HepG2 (cell line): Measurements from ENCODE around the gene CAPZB. TPM values are rescaled to one million over a fixed set of nuclear protein-coding genes. Genes with fewer than 3 reads are reported as not detected.
A peak's percentile ranks its signal among the peaks of the same experiment; 100 is the strongest.

Experiments
- DR1 ChIP-seq: sonication (generic); formaldehyde crosslinking; IDR thresholded peaks from 2 replicates; pipeline ENCODE4 v1.8.0; 2021; ENCODE audit warnings: mild to moderate bottlenecking, missing genetic modification reagents, inconsistent platforms
- FOSL2 ChIP-seq: sonication (generic); formaldehyde crosslinking; IDR thresholded peaks from 2 replicates; pipeline ENCODE4 v1.4.0; 2020; ENCODE audit warnings: missing genetic modification reagents
- GTF2F1 ChIP-seq: fragments of 150-350 bp; IDR thresholded peaks from 2 replicates; pipeline ENCODE4 v1.6.1; 2014; ENCODE audit warnings: low read length
- HNRNPUL1 ChIP-seq: fragments of 200-400 bp; formaldehyde crosslinking; IDR thresholded peaks from 2 replicates; pipeline ENCODE4 v1.6.1; 2017; ENCODE audit warnings: low read depth, mild to moderate bottlenecking, low read length, moderate library complexity
- MATR3 ChIP-seq: sonication (generic); formaldehyde crosslinking; IDR thresholded peaks from 2 replicates; pipeline ENCODE4 v1.4.0; 2020; ENCODE audit warnings: missing genetic modification reagents
- ZNF557 ChIP-seq: sonication (generic); formaldehyde crosslinking; IDR thresholded peaks from 2 replicates; pipeline ENCODE4 v1.4.0; 2020; ENCODE audit warnings: missing genetic modification reagents
- ZNF652 ChIP-seq: IDR thresholded peaks from 2 replicates; pipeline ENCODE4 v1.6.1; 2016; ENCODE audit warnings: low read depth, borderline replicate concordance
- ZNF713 ChIP-seq: sonication (generic); formaldehyde crosslinking; IDR thresholded peaks from 2 replicates; pipeline ENCODE4 v1.4.0; 2020; ENCODE audit warnings: mild to moderate bottlenecking, missing genetic modification reagents
- ZNF747 ChIP-seq: sonication (generic); formaldehyde crosslinking; IDR thresholded peaks from 2 replicates; pipeline ENCODE4 v1.8.1; 2023; ENCODE audit warnings: missing genetic modification reagents, mild to moderate bottlenecking, borderline replicate concordance
- ZNF777 ChIP-seq: sonication (generic); formaldehyde crosslinking; IDR thresholded peaks from 2 replicates; pipeline ENCODE4 v1.4.0; 2020; ENCODE audit warnings: missing genetic modification reagents
- polyA plus RNA-seq, 8 experiments: library from polyadenylated mRNA; depleted of rRNA in 3 of 8; stranded (reverse) in 7 of 8; unstranded in 1 of 8; fragments of >200 nt; fragmentation: Illumina TruSeq in 4 of 8; extraction: Trizol in 4 of 8; gene quantifications; 2 replicates each; pipeline versions ENCODE4 v1.2.1 to v1.2.3, GENCODE V29; 2011 to 2016; ENCODE audit warnings: low read depth in 4 of 8, missing spikeins in 1 of 8, mixed read lengths in 1 of 8; ENCODE audit not compliant: insufficient read depth in 1 of 8
- total RNA-seq, 5 experiments: library from RNA; depleted of rRNA; stranded (reverse); fragments of >200 nt; fragmentation: Illumina TruSeq; extraction: Trizol; gene quantifications; 2 replicates each; pipeline ENCODE4 v1.2.3, GENCODE V29; 2016; ENCODE audit warnings: low read depth in 1 of 5
- TF ChIP-seq, protein P1 (sequence below): sonication (generic); formaldehyde crosslinking; IDR thresholded peaks from 2 replicates; pipeline ENCODE4 v1.4.0; 2020; ENCODE audit warnings: low read depth, mild to moderate bottlenecking, missing genetic modification reagents
- TF ChIP-seq, protein P2 (sequence below): sonication (generic); formaldehyde crosslinking; IDR thresholded peaks from 2 replicates; pipeline ENCODE4 v1.4.0; 2020; ENCODE audit warnings: mild to moderate bottlenecking, missing genetic modification reagents
- TF ChIP-seq, protein P3 (sequence below): IDR thresholded peaks from 2 replicates; pipeline ENCODE4 v1.6.1; 2016; ENCODE audit warnings: control low read depth
- TF ChIP-seq, protein P4 (sequence below): IDR thresholded peaks from 2 replicates; pipeline ENCODE4 v1.4.0; 2020; ENCODE audit warnings: mild to moderate bottlenecking, missing genetic modification reagents
- TF ChIP-seq, protein P5 (sequence below): sonication (generic); formaldehyde crosslinking; IDR thresholded peaks from 2 replicates; pipeline ENCODE4 v1.5.1; 2020; ENCODE audit warnings: missing genetic modification reagents, mild to moderate bottlenecking, borderline replicate concordance
- TF ChIP-seq, protein P6 (sequence below): sonication (generic); formaldehyde crosslinking; IDR thresholded peaks from 2 replicates; pipeline ENCODE4 v1.4.0; 2020; ENCODE audit warnings: missing genetic modification reagents

The CAPZB gene
- total and polyA plus RNA-seq, 2 of the 13 experiments (the other 11 are each of a cell fraction or from before 2014, with no cell fraction given) = 58.9 to 76.9 TPM

DNA sequence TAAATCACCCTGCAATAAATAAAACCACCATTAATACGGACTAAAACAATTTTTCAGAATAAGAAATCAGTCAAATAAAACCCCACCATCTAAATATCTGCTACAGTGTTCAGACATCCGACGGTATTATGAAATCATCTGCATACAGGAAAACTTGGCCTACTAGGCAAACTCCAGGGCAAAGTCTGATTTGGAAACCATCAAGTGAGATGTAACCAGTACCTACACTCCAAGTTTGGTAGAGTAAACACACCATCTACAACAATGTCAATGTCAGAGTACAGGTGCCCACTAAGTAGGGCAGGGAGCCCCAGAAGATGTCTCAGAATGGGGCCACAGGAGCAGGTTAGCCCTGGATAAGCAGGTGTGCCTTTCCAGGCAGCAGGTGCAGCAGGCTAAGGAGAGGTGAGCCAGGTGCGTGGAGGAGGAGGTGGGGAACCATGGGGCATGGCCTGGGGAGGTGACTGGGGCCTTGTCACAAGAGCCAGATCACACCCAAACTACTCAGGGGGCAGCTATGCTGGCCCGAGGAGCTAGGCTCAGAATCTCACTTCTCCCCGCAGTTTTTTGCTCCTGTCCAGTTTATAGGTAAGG is 59.6 kb downstream of the CAPZB start (continued):
- TF ChIP-seq, protein P1, sequence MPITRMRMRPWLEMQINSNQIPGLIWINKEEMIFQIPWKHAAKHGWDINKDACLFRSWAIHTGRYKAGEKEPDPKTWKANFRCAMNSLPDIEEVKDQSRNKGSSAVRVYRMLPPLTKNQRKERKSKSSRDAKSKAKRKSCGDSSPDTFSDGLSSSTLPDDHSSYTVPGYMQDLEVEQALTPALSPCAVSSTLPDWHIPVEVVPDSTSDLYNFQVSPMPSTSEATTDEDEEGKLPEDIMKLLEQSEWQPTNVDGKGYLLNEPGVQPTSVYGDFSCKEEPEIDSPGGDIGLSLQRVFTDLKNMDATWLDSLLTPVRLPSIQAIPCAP (CRISPR knock-in tag) = no peak
- peak; percentile 56 for TF ChIP-seq FOSL2 (CRISPR knock-in tag)
- TF ChIP-seq ZNF557 = no peak
- no peak for TF ChIP-seq MATR3
- TF ChIP-seq ZNF652 = no peak
- TF ChIP-seq, protein P2, sequence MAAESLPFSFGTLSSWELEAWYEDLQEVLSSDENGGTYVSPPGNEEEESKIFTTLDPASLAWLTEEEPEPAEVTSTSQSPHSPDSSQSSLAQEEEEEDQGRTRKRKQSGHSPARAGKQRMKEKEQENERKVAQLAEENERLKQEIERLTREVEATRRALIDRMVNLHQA = no peak
- TF ChIP-seq HNRNPUL1 = no peak
- TF ChIP-seq, protein P3, sequence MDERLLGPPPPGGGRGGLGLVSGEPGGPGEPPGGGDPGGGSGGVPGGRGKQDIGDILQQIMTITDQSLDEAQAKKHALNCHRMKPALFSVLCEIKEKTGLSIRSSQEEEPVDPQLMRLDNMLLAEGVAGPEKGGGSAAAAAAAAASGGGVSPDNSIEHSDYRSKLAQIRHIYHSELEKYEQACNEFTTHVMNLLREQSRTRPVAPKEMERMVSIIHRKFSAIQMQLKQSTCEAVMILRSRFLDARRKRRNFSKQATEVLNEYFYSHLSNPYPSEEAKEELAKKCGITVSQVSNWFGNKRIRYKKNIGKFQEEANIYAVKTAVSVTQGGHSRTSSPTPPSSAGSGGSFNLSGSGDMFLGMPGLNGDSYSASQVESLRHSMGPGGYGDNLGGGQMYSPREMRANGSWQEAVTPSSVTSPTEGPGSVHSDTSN (CRISPR knock-in tag) = no peak
- TF ChIP-seq, protein P4, sequence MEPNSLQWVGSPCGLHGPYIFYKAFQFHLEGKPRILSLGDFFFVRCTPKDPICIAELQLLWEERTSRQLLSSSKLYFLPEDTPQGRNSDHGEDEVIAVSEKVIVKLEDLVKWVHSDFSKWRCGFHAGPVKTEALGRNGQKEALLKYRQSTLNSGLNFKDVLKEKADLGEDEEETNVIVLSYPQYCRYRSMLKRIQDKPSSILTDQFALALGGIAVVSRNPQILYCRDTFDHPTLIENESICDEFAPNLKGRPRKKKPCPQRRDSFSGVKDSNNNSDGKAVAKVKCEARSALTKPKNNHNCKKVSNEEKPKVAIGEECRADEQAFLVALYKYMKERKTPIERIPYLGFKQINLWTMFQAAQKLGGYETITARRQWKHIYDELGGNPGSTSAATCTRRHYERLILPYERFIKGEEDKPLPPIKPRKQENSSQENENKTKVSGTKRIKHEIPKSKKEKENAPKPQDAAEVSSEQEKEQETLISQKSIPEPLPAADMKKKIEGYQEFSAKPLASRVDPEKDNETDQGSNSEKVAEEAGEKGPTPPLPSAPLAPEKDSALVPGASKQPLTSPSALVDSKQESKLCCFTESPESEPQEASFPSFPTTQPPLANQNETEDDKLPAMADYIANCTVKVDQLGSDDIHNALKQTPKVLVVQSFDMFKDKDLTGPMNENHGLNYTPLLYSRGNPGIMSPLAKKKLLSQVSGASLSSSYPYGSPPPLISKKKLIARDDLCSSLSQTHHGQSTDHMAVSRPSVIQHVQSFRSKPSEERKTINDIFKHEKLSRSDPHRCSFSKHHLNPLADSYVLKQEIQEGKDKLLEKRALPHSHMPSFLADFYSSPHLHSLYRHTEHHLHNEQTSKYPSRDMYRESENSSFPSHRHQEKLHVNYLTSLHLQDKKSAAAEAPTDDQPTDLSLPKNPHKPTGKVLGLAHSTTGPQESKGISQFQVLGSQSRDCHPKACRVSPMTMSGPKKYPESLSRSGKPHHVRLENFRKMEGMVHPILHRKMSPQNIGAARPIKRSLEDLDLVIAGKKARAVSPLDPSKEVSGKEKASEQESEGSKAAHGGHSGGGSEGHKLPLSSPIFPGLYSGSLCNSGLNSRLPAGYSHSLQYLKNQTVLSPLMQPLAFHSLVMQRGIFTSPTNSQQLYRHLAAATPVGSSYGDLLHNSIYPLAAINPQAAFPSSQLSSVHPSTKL (CRISPR knock-in tag) = peak; percentile 80
- TF ChIP-seq GTF2F1 = no peak
- TF ChIP-seq, protein P5, sequence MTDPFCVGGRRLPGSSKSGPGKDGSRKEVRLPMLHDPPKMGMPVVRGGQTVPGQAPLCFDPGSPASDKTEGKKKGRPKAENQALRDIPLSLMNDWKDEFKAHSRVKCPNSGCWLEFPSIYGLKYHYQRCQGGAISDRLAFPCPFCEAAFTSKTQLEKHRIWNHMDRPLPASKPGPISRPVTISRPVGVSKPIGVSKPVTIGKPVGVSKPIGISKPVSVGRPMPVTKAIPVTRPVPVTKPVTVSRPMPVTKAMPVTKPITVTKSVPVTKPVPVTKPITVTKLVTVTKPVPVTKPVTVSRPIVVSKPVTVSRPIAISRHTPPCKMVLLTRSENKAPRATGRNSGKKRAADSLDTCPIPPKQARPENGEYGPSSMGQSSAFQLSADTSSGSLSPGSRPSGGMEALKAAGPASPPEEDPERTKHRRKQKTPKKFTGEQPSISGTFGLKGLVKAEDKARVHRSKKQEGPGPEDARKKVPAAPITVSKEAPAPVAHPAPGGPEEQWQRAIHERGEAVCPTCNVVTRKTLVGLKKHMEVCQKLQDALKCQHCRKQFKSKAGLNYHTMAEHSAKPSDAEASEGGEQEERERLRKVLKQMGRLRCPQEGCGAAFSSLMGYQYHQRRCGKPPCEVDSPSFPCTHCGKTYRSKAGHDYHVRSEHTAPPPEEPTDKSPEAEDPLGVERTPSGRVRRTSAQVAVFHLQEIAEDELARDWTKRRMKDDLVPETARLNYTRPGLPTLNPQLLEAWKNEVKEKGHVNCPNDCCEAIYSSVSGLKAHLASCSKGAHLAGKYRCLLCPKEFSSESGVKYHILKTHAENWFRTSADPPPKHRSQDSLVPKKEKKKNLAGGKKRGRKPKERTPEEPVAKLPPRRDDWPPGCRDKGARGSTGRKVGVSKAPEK (CRISPR knock-in tag) = no peak
- no peak for TF ChIP-seq DR1 (CRISPR knock-in tag)
- TF ChIP-seq ZNF747 = no peak
- no peak for TF ChIP-seq ZNF777 (CRISPR knock-in tag)
- no peak for TF ChIP-seq ZNF713 (CRISPR knock-in tag)
- TF ChIP-seq, protein P6, sequence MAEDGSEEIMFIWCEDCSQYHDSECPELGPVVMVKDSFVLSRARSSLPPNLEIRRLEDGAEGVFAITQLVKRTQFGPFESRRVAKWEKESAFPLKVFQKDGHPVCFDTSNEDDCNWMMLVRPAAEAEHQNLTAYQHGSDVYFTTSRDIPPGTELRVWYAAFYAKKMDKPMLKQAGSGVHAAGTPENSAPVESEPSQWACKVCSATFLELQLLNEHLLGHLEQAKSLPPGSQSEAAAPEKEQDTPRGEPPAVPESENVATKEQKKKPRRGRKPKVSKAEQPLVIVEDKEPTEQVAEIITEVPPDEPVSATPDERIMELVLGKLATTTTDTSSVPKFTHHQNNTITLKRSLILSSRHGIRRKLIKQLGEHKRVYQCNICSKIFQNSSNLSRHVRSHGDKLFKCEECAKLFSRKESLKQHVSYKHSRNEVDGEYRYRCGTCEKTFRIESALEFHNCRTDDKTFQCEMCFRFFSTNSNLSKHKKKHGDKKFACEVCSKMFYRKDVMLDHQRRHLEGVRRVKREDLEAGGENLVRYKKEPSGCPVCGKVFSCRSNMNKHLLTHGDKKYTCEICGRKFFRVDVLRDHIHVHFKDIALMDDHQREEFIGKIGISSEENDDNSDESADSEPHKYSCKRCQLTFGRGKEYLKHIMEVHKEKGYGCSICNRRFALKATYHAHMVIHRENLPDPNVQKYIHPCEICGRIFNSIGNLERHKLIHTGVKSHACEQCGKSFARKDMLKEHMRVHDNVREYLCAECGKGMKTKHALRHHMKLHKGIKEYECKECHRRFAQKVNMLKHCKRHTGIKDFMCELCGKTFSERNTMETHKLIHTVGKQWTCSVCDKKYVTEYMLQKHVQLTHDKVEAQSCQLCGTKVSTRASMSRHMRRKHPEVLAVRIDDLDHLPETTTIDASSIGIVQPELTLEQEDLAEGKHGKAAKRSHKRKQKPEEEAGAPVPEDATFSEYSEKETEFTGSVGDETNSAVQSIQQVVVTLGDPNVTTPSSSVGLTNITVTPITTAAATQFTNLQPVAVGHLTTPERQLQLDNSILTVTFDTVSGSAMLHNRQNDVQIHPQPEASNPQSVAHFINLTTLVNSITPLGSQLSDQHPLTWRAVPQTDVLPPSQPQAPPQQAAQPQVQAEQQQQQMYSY (CRISPR knock-in tag) = no peak
